NB4 (cell line): ENCODE results near the gene MYO7A.

Experiments used
- DNase-seq: peaks from one replicate; pipeline ENCODE4 v3.0.0; 2010; ENCODE audit warnings: low read depth
- H3K4me3 ChIP-seq: one replicate; pipeline ENCODE4 v1.5.1; 2011; ENCODE audit warnings: mild to moderate bottlenecking, low read depth, low read length, moderate library complexity
- CTCF ChIP-seq: IDR thresholded peaks from one replicate; pipeline ENCODE4 v1.5.1; 2012; ENCODE audit warnings: low read depth, low read length
- MAX ChIP-seq: IDR thresholded peaks from 2 replicates; pipeline ENCODE4 v1.6.1; 2011; ENCODE audit warnings: low read depth, low read length
- MYC ChIP-seq: IDR thresholded peaks from 2 replicates; pipeline ENCODE4 v1.6.1; 2011; ENCODE audit warnings: low read depth, low read length
- POLR2A ChIP-seq: IDR thresholded peaks from 2 replicates; pipeline ENCODE4 v1.6.1; 2011; ENCODE audit warnings: mild to moderate bottlenecking; ENCODE audit not compliant: insufficient read length; ENCODE audit errors: extremely low read depth

Gene MYO7A

GRCh38 chr11:77179048-77179447, 51.0 kb downstream of the MYO7A start:
- TF ChIP-seq MAX (no peak), CTCF (no peak), MYC (no peak)
- H3K4me3 ChIP-seq = no peak overlapping the region
- DNase-seq = no peak

GRCh38 chr11:77179681-77180080, 51.6 kb downstream of the MYO7A start:
- TF ChIP-seq CTCF (no peak), MAX (no peak), MYC (no peak), POLR2A (no peak)
- no peak for DNase-seq
- no peak overlapping the region for H3K4me3 ChIP-seq

GRCh38 chr11:77180346-77180745, 52.3 kb downstream of the MYO7A start:
- TF ChIP-seq MAX (no peak), MYC (no peak), POLR2A (no peak), CTCF (no peak)
- DNase-seq = no peak
- H3K4me3 ChIP-seq = no peak overlapping the region

- TF ChIP-seq POLR2A = no peak
- TF ChIP-seq MYC = no peak
- no peak for TF ChIP-seq MAX
- no peak for TF ChIP-seq CTCF
- H3K4me3 ChIP-seq = no peak overlapping the region
- DNase-seq = no peak
Measured at GRCh38 chr11:77181226-77181625, 53.2 kb downstream of the MYO7A start.

GRCh38 chr11:77181799-77182541, 53.9 kb downstream of the MYO7A start:
- H3K4me3 ChIP-seq = no peak overlapping the region
- no peak for DNase-seq
- TF ChIP-seq CTCF = no peak
- no peak for TF ChIP-seq POLR2A
- no peak for TF ChIP-seq MAX
- TF ChIP-seq MYC = no peak
